NCI-H82 treated with DMSO at 0.1 percent for 48 hours (cell line): ENCODE data around the gene GSDMA.
A peak's percentile ranks its signal among the peaks of the same experiment; 100 is the strongest.

Experiments
- DNase-seq: peaks from one replicate; lab custom pipeline; 2025; ENCODE audit not compliant: unreplicated experiment; lab: John Stamatoyannopoulos, UW

Gene GSDMA

GRCh38 chr17:40021451-40021971 lies 58.7 kb downstream of the GSDMA start:
- DNase-seq: no peak

GRCh38 chr17:40022497-40022896 lies 59.7 kb downstream of the GSDMA start:
- no peak for DNase-seq

- DNase-seq: no peak
Observed at GRCh38 chr17:40022961-40023541, 60.2 kb downstream of the GSDMA start.

GRCh38 chr17:40023590-40024292 lies 60.9 kb downstream of the GSDMA start:
- no peak for DNase-seq

- DNase-seq: no peak
Observed at GRCh38 chr17:40024901-40025300, 62.1 kb downstream of the GSDMA start.

GRCh38 chr17:40025559-40025958 lies 62.8 kb downstream of the GSDMA start:
- no peak for DNase-seq

GRCh38 chr17:40025991-40026815 lies 63.4 kb downstream of the GSDMA start:
- DNase-seq: no peak

GRCh38 chr17:40026816-40027613 lies 64.2 kb downstream of the GSDMA start:
- peak; percentile 49 for DNase-seq
